ENCODE measurements around the gene TTYH3.

GRCh38 chr7:2594599-2594998, 37.2 kb upstream of the TTYH3 start:
- no peak for TF ChIP-seq CTCF (IDR thresholded peaks at IDR 0.05)
- TF ChIP-seq POLR2A (IDR thresholded peaks at IDR 0.05): no peak
- TF ChIP-seq EP300 (IDR thresholded peaks at IDR 0.05): no peak

Measured in ovary (tissue), 3 donors.